SH-SY5Y (cell line): ENCODE data around the gene STOM.

ENCODE experiments used
- GATA2 ChIP-seq: IDR thresholded peaks from 2 replicates; pipeline ENCODE4 v1.6.1; 2011; ENCODE audit warnings: mild to moderate bottlenecking, low read depth, low read length
- GATA3 ChIP-seq: IDR thresholded peaks from 2 replicates; pipeline ENCODE4 v1.6.1; 2011; ENCODE audit warnings: low read depth, mild to moderate bottlenecking, low read length, moderate library complexity

DNA sequence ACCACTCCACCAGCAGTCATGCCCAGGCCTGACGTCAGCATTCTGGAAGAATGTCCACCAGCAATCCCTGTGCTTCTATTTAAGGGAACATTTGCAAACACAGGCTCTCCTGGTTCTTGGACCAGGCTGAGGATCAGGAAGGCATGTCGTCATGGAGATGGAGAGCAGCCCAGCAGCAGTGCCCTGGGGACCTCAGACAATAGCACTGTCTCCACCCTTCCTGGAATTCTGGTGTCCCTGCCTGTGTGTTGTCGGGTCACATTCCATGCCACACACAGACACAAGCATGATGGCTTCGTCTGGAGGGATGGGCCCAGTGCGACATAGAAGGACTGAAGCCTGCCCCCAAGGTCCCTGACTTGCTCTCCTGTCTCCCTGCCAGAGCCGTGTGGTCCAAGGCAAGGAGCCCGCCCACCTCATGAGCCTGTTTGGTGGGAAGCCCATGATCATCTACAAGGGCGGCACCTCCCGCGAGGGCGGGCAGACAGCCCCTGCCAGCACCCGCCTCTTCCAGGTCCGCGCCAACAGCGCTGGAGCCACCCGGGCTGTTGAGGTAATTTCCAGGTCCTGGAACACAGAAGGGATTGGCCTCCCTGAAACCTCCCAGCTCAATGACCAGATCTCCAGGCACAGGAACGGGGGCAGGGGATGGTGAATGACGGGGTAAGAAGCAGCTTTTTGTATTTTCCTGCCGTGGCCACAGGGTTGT, 43.8 kb downstream of the STOM start:
- no peak for TF ChIP-seq GATA2
- TF ChIP-seq GATA3 = no peak
